NK-92 (cell line): ENCODE measurements around the gene CAMTA1.

Source experiments
- DNase-seq: peaks from one replicate; lab custom pipeline; 2025; ENCODE audit not compliant: unreplicated experiment; lab: John Stamatoyannopoulos, UW

Gene CAMTA1

DNA sequence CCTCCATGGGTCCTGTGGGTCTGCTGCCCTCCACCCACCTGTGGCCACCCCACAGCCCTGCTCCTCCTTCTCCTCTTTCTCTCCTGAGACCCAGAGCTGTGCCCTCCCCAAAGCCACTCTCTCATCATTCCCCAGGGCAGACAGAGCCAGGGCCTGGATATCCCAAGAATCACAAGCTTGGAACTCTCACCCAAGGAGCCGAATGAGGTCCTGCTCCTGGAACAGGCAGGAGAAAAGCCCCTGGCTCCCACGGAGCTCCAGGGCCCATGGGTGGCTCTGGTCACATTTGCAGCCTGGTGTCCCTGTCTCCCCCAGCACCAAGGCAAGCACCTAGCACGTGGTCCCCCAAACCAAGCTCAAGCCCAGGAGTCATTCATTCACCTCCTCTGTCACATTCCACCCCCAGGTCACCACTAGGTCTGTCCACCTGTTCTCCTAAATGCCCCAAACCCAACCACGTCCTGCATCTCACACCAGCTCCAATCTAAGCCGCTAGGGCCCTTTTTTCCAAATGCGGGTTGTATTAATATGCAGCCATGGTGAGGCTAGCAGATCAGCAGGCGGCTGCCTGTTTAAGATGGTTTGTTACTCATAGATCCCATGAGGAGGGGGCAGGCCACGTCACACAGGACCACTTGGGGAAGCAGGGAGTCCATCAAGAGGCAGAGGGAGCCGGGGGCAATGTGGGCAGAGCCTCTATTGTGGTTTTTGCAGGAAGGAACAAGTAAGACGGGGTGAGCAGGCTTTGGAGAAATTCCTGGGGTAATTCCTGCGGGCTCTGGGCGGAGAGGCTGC, 770.3 kb downstream of the CAMTA1 start:
- no peak for DNase-seq

DNA sequence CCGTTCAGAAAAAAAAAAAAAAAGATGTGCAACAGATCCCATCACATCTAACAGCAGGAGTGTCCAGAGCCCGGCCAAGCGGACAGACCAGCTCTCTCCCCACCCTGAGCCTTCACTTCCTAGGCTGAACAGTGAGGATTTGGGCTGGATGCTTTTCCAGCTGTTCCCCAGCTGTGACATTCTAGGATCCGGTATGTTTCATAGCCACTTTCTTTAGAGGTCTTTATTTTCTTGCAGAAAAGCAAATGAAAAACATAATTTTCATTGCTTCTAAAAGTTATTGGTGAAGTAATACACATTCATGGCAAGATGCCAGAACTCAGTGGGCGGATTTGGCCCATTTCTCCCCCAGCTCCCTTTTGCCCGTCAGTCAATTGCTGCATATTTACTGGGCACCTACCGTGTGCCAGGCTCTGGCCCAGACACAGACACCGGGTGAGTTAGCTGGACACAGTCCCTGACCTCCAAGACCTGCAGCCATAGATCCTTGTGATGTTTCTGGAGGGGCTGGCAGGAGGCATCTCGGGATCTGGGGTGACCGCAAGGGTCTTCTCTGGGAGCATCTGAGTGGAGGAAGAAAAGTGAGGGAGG, 772.1 kb downstream of the CAMTA1 start:
- DNase-seq: no peak

DNA sequence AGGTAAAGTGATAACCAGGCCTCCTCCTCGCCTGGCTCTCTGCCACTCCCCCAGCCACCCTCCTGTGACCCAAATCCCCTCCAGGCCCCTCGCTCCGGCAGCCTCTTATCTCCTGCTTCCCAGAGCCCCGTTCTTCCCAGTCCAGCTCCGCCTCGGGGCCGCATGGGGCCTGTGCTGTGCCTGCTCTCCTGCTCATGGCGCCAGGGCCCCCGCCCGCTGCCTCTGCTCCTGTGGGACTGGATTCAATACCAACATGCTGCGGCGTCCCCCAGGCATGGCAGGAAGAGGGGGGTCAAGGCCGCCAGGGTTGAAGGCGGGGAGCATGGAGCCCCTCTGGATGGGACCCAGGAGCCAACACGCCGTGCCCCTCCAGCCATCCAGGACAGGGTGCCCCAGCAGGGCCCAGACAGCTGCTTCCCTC, 772.8 kb downstream of the CAMTA1 start:
- no peak for DNase-seq

DNA sequence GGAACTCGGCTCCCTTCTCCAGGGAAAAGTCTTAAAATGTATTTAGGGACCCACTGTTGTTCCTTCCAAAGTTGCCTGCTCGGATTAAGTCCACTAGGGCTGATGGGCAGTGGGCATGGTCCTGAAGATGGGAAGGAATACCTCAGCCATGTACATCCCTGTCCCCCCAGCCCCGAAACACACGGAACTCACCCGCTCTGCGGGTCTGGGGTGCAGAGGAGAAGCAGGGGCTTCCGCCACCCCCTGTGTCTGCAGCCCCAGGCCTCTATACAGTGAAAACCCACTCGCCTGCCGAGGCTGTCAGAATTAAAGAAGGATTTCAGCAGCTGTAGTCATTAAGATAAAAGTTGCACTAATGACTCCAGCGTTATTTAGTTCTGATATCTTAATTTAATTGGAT, 773.2 kb downstream of the CAMTA1 start:
- no peak for DNase-seq

DNA sequence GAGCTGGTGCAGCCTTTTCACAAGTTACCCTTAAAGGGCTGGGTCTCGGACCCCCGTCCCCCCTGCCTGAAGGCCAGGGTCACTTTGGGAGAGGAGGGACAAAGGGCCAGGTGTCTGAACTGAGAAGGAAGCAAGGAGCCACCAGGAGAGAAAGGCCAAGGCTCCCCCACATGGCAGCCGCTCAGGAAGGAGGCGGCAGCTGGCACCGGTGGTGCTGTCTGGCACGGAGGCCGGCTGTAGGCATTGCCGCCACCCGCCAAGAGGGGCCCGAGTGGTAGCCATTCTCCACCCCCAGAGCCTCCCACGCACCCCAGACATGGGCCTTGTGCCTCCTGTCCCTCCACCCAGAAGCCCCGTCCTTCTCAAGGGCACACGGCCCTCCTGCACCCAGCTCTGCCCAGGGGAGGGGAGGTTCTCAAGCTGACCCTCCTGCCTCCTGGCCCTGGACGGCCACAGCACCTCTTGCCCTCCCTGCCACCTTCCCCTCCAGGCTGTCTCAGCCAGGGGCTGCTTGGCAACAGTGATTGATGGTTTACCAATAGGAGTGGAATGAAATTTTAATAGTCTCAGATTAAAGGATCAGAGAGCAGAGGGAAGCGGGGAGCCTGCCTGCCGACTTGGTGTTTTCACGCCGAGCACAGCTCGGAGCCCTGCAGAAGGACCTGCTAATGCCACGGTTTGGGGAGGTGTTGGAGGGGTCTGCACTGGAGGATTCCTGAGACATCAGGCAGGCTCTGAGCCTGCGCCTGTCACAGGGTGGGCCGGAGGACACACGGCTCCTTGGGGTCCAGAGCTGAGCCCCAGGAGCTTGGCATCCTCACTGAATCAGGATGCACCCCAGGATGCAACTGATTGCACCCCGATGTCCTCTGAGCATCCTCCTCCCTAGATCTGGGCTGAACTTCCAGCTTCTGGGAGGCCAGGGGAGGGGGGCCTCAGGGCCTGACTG, 773.9 kb downstream of the CAMTA1 start:
- DNase-seq: no peak

DNA sequence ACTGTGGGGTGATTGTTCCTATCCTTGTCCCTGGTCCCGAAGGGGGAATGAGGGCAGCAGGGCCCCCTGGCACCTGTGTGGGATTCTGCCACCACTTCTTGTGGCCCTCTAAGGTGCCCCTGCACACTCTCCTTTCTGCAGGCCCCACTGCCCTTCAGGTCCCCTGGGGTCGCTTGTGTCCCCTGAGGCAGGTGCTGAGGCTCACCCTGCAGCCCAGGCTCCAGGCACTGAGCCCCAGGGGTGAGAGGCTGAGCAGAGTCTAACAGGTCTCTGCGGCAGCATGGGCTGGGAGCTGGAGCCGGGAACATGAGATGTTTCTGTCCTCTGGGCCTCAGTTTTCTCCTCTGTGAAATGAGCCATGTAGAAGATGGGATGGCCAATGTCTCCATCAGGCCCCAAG, 774.9 kb downstream of the CAMTA1 start:
- DNase-seq: no peak

DNA sequence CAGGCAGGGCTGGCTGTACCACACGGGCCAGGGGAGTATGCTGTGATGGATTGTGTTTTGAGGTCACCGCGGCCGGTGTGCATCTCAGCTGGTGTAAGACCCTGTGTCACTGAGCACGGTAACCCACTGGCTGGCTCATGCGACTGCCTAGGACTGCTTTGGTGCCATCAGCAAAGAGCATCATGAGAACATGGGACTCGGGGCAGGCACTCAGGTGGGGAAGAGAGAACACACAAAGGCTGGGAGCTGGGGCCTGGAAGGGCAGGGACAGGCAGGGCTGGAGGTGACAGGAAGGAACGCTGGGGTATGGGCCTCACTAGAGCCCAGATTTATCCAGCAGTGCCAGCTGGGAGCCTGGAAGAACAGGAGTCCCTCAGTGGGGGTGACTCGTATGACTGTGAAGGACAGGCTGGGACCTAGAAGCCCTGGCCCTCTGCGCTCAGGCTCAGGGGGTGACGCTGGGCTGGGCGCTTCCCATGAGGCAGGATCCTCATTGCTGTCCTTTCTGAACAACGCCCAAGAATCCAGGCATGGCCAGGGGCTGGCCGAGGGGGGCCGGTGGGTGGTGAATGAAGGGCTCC, 775.4 kb downstream of the CAMTA1 start:
- DNase-seq: no peak

DNA sequence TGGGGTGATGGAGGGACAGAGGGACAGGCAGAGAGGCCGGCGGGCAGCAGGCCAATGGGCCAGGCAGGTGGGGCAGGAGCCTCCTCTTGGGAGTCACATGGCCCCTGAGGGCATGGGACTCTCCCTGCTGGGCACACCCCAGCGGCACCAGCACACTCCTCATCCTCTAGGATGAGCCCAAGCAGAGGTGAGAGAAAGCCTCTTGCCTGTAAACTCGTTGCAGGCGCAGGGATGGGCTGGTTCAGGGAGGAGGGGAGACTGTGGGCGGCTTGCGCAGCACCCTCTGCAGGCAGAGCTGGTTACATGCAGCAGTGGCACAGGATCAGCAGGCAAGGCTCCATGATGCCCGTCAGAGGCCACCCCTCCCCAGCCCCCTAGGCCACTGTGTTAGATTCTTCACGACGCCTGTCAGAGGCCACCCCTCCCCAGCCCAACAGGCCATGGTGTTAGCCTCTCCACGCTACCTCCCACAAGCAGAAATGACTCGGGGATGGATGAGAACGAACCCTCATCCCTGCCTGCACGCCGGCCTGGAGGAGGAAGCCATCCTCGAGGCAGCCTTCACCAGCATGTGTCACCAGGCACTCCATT, 776.2 kb downstream of the CAMTA1 start:
- DNase-seq: no peak

DNA sequence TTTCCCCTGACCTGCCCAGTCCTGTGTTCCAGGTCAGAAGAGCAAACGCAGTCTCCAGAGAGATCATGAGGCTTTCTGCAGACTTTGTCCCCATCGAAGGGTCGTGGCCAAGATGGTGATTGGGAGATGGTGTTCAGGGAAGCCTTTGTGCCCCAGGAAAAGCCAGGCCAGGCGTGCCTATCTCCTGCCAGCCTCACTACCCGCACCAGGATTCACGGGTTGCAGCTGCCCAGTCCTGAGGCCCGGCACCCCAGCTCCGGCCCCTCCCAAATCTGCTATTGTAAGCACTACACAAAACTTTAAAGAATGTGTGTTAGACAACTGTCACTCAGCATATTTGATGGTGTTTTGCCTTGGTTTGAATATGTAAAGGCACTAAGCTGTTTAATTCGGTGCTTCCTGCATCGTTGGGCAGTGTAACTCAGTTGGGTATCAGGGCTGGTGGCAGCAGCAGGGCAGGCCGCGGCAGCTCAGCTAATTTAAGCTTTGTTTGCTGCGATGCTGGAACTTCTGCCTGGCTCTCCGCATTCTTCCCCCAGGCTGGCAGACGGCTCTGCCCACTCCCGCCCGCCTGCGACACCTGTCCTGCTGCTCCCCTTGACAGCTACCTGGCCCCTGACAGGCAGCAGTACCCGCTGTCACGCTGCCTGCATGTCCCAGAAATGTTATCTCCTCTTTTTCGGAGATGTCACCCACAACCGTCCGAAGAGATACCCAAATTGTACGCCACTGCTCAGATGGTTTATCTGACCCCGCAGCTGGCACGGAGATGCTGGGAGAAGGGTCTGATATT, 776.9 kb downstream of the CAMTA1 start:
- no peak for DNase-seq

DNA sequence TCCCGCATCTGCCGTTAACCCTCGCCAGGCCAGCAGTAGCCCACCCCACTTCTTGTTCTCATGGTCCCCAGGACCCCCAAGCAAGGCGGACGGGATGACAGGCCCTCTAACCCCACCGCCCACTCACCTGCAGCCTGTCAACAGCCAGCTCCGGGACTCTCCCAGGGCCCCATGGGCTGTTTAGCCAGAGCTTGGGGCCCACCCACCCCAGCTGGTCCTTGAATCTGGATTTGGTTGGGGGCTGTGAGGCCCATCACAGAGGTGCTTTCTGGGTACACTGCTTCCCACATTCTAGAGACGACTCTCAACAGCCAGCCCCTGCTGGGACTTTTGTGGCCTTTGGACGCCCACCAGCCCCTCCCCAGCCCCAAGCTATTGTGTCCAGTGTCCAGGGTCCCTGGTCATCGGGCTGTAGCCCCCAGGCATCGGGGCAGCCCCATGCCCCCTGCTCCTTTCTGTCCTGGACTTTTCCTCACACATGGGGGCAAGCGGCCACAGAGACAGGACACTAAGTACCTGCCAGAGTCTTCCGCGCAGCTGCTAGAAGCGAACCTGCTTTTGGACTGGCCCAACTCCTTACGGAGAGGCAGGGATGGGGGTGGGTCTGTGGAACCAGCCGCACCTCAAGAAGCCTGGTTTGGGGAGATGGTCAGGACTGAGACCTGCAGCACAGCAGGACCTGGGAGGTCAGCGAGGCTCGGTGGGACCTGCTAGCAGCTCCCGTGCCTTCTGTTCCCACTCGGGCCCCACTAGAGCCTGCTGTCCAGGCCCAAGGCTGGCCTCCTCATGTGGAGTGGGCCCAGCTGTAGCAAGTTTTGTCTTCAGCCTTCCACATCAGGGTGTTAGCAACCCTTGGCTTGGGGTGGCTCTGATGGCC, 777.7 kb downstream of the CAMTA1 start:
- no peak for DNase-seq

DNA sequence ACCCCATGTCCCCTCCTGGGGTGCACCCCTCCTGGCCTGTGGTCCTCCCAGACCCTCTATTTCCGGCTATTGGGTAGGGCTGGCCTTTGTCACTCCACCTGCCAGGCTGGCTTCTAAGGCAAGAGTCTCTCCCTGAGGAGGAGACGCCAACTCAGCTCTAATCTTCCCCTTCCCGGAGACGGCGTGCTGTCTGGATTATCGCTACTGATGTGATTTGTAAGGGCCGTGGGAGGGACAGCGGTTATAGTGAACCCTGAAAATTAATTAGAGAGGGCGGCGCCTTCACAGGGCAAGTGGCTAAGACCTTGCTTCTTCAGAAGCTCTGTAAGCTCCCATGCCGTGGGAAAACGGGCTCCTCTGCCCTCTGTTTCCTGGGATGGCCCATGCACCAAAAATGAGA, 778.9 kb downstream of the CAMTA1 start:
- no peak for DNase-seq

DNA sequence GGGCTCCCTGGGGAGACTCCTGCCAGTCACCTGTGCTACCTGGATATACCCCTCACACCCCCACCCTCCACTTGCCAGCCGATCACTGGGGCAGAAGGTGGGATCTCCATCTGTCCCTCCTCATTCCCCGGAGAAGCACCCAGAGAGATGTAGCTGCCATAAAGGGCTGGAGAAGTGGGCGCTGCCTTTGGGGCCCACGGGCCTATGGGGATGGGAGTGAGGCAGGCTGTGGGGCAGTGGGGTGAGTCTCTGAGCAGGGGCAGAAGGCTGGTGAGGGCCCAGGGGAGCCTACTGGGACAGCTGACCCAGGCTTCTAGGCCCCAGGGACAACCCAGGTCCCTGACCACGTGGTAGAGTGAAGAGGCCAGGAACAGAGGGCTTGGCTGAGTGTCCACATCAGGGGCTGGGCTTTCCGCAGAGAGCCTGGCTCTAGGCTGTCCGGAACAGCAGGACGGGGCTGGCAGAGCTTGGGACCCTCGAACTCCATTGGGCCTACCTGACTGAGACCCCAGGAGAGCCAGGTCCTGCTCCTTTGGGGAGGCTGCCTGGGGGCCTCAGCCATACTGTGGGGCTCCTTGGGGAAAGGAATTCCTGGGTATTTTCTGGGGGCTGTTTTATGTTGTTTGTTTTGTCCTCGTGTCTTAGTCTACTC, 780.0 kb downstream of the CAMTA1 start:
- no peak for DNase-seq

DNA sequence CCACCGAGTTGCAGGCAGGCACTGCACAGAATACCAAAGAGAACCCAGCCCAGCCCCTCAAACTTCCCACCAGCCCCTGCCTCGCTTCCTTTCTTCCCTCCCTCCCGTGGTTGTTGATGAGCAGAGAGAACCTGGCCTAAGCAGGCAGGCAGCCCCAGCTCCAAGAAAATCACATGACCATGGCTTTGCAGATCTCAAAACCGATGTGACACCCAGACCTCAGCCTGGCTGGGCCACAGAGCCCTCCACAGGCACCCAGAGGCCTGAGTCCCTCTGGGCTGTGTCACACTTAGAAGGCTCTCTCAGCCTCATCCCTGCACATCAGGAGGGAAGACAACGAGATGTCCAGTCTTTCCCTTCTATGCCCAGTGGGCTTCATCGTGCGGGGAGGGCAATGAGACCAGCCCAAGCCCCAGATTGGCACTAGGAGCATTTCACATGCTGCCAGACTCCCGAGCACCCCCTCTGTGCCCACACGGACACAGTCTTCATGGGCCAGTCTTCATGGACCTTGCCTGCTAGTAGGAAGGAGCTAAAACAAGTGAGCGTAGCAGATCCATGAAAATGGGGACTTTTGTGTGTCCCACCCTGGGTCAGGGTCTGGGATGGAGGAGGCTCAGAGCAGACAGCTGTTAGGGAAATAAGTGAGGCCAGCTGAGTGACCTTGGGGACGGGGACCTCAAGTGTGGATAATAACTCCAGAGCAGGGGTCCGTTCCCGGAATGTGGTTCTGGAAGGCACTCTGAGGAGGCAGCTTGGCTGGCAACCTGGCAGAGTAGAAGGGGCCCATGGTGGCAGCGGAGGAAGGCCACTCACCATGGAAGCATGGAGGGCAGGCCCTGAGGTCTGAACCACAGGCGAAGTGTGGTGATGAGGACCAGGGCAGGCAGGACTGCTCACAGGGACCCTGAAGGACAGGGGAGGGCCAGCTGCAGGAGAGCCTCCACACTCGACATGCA, 781.4 kb downstream of the CAMTA1 start:
- DNase-seq: no peak

DNA sequence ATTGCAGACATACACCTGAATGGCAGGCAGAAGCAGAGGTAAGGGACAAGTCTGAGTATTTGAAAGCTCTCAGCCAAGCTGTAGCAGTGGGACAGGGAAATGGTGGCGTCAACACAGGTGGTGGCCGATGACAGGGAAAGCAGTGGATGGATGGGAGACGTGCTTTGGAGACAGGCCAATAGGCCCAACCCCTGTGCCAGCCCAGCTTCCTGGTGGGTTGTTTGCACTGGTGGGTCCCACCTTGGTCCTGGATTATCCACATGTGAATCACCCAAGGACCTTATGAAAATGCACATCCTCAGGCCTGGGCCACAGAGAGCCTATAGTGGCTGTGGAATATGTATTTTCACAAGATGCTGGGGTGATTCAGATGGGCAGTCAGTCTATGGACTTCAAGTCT, 782.1 kb downstream of the CAMTA1 start:
- no peak for DNase-seq

DNA sequence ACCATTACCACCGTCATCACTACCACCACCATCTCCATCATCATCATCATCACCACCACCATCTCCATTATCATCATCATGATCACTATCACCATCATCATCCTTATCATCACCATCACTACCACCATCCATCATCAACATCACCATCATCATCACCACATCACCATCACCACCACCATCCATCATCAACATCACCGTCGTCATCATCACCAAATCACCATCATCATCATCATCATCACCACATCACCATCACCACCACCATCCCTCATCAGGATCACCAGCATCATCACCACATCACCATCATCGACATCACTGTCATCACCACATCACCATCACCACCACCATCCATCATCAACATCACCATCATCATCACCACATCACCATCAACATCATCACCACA, 782.8 kb downstream of the CAMTA1 start:
- no peak for DNase-seq

DNA sequence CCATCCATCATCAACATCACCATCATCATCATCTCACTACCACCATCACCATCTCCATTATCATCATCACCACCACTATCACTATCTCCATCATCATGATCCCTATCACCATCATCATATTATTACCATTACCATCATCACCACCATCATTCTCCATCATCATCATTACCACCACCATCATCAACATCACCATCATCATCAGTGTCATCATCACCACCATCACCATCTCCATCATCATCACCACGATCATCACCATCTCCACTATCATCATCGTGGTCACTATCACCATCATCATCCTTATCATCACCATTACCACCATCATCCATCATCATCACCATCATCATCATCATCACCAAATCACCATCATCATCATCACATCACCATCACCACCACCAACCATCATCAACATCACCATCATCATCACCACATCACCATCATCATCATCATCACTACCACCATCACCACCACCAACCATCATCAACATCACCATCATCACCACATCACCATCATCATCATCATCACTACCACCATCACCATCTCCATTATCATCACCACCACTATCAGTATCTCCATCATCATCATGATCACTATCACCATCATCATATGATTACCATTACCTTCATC, 783.8 kb downstream of the CAMTA1 start:
- no peak for DNase-seq

DNA sequence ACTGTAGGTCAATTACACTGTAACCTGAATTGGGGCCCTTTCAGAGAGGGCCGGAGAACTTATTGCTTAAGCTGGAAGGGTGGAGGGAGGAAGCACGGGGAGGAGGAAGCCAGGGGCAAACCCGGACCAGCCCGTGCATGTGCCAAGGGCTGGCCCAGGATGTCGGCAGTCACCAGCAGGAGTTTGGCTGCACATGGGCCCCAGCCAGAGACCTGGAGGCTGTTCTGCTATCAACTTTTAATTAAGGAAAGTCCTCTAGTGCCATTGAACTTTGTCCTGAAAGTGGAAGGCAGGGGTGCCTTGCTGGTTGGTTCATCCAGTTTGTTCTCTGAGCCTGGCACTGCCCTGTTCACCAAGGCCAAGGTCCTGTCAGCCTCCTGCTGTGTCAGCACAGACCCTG, 785.1 kb downstream of the CAMTA1 start:
- DNase-seq: no peak
